Activated T-helper 1 cell treated with anti-CD3 and anti-CD28 coated beads, Interleukin-12 subunit alpha, Interleukin-12 subunit beta, Interleukin-2, Interleukin-4 antibody, amounts not matched to agents 30 ng/mL and 10 ng/mL and 1 ng/mL, durations not matched to agents 14 hours and 24 hours and 36 hours (primary cell): ENCODE results near the gene TTF2. TPM values are rescaled to one million over a fixed set of nuclear protein-coding genes. Genes with fewer than 3 reads are reported as not detected.

Experiments
- DNase-seq: peaks from one replicate; pipeline ENCODE4 v3.0.0; 2021; ENCODE audit warnings: low spot score
- H3K27ac Mint-ChIP-seq: one replicate; pipeline ENCODE4 v1.8.0; 2021; ENCODE audit warnings: mild to moderate bottlenecking, mixed read lengths
- H3K27me3 Mint-ChIP-seq: one replicate; pipeline ENCODE4 v1.8.0; 2022; ENCODE audit warnings: mild to moderate bottlenecking, moderate library complexity, mixed read lengths; ENCODE audit not compliant: insufficient read depth
- H3K36me3 Mint-ChIP-seq: one replicate; pipeline ENCODE4 v1.8.0; 2021; ENCODE audit warnings: low read depth, mixed read lengths
- H3K4me1 Mint-ChIP-seq: one replicate; pipeline ENCODE4 v1.8.0; 2021; ENCODE audit warnings: low read depth, mixed read lengths
- H3K4me3 Mint-ChIP-seq: one replicate; pipeline ENCODE4 v1.8.0; 2021; ENCODE audit warnings: mild to moderate bottlenecking, moderate library complexity, mixed read lengths
- H3K9me3 Mint-ChIP-seq: one replicate; pipeline ENCODE4 v1.8.0; 2021; ENCODE audit warnings: mixed read lengths
- intact Hi-C: fragments of 100-400 bp; cut with micrococcal nuclease; formaldehyde crosslinking; loops from one replicate; pipeline ENCODE4 v1.15.1; 2024
- total RNA-seq: library from RNA; stranded (reverse); gene quantifications from 2 replicates; pipeline ENCODE4 v1.2.3, GENCODE V29; 2022

TTF2 gene
- total RNA-seq, 1 donor from 2014 or later: 103 TPM

GRCh38 chr1:117032266-117032665 lies 27.9 kb upstream of the TTF2 start:
- Mint-ChIP-seq H3K4me3 (no peak overlapping the region), H3K9me3 (no peaks in the 10 kb centered on the region), H3K36me3 (no peaks in the 10 kb centered on the region), H3K4me1 (peaks cover 5% of the 10 kb centered on the region), H3K27me3 (no peaks in the 10 kb centered on the region), H3K27ac (no peak overlapping the region)
- intact Hi-C loops: no loop called here
- no peak for DNase-seq

- Mint-ChIP-seq H3K27ac (no peak overlapping the region), H3K4me3 (no peak overlapping the region), H3K27me3 (no peaks in the 10 kb centered on the region), H3K36me3 (no peaks in the 10 kb centered on the region), H3K4me1 (peaks cover 5% of the 10 kb centered on the region), H3K9me3 (no peaks in the 10 kb centered on the region)
- intact Hi-C loops: no loop called here
- DNase-seq: no peak
Measured at GRCh38 chr1:117032681-117033539, 27.2 kb upstream of the TTF2 start.

GRCh38 chr1:117033772-117034171 lies 26.4 kb upstream of the TTF2 start:
- H3K9me3 Mint-ChIP-seq: no peaks in the 10 kb centered on the region
- intact Hi-C loops: no loop called here
- no peak overlapping the region for H3K4me3 Mint-ChIP-seq
- no peak overlapping the region for H3K27ac Mint-ChIP-seq
- no peaks in the 10 kb centered on the region for H3K27me3 Mint-ChIP-seq
- no peak for DNase-seq
- H3K36me3 Mint-ChIP-seq: no peaks in the 10 kb centered on the region
- peaks cover 5% of the 10 kb centered on the region for H3K4me1 Mint-ChIP-seq

- intact Hi-C loops: no loop called here
- H3K27me3 Mint-ChIP-seq: no peaks in the 10 kb centered on the region
- H3K36me3 Mint-ChIP-seq: no peaks in the 10 kb centered on the region
- peaks cover 5% of the 10 kb centered on the region for H3K4me1 Mint-ChIP-seq
- no peaks in the 10 kb centered on the region for H3K9me3 Mint-ChIP-seq
- no peak overlapping the region for H3K27ac Mint-ChIP-seq
- no peak for DNase-seq
- H3K4me3 Mint-ChIP-seq: no peak overlapping the region
Measured at GRCh38 chr1:117034791-117035290, 25.3 kb upstream of the TTF2 start.

GRCh38 chr1:117036018-117036461 lies 24.1 kb upstream of the TTF2 start:
- intact Hi-C loops: no loop called here
- no peak overlapping the region for H3K27ac Mint-ChIP-seq

GRCh38 chr1:117037802-117038201 lies 22.3 kb upstream of the TTF2 start:
- Mint-ChIP-seq H3K9me3 (no peaks in the 10 kb centered on the region), H3K27ac (no peak overlapping the region), H3K36me3 (peaks cover 2% of the 10 kb centered on the region), H3K4me1 (no peaks in the 10 kb centered on the region), H3K27me3 (no peaks in the 10 kb centered on the region), H3K4me3 (no peak overlapping the region)
- DNase-seq: no peak
- intact Hi-C loops: no loop called here

More at GRCh38 chr1:117036018-117036461, 24.1 kb upstream of the TTF2 start:
- H3K27me3 Mint-ChIP-seq: no peaks in the 10 kb centered on the region
- no peaks in the 10 kb centered on the region for H3K9me3 Mint-ChIP-seq
- H3K4me1 Mint-ChIP-seq: no peaks in the 10 kb centered on the region
- H3K4me3 Mint-ChIP-seq: no peak overlapping the region
- DNase-seq: no peak
- H3K36me3 Mint-ChIP-seq: no peaks in the 10 kb centered on the region

GRCh38 chr1:117038236-117038635 lies 21.9 kb upstream of the TTF2 start:
- Mint-ChIP-seq H3K27ac (no peak overlapping the region), H3K36me3 (peaks cover 2% of the 10 kb centered on the region), H3K4me3 (no peak overlapping the region), H3K9me3 (no peaks in the 10 kb centered on the region), H3K4me1 (no peaks in the 10 kb centered on the region), H3K27me3 (no peaks in the 10 kb centered on the region)
- intact Hi-C loops: no loop called here
- no peak for DNase-seq

GRCh38 chr1:117044217-117044616 lies 15.9 kb upstream of the TTF2 start:
- Mint-ChIP-seq H3K4me3 (no peak overlapping the region), H3K36me3 (peaks cover 19% of the 10 kb centered on the region), H3K9me3 (peaks cover 6% of the 10 kb centered on the region), H3K4me1 (peaks cover 18% of the 10 kb centered on the region), H3K27me3 (no peaks in the 10 kb centered on the region), H3K27ac (no peak overlapping the region)
- intact Hi-C loops: no loop called here
- no peak for DNase-seq

- no peak overlapping the region for H3K4me3 Mint-ChIP-seq
- H3K27ac Mint-ChIP-seq: no peak overlapping the region
Measured at GRCh38 chr1:117045644-117046043, 14.5 kb upstream of the TTF2 start.

GRCh38 chr1:117046781-117047180 lies 13.3 kb upstream of the TTF2 start:
- H3K27ac Mint-ChIP-seq: no peak overlapping the region

More at GRCh38 chr1:117045644-117046043, 14.5 kb upstream of the TTF2 start:
- Mint-ChIP-seq H3K36me3 (peaks cover 25% of the 10 kb centered on the region), H3K9me3 (peaks cover 6% of the 10 kb centered on the region), H3K27me3 (no peaks in the 10 kb centered on the region), H3K4me1 (peaks cover 33% of the 10 kb centered on the region)
- no peak for DNase-seq
- intact Hi-C loops: no loop called here

GRCh38 chr1:117047271-117047670 lies 12.9 kb upstream of the TTF2 start:
- intact Hi-C loops: no loop called here
- DNase-seq: no peak
- H3K9me3 Mint-ChIP-seq: peaks cover 6% of the 10 kb centered on the region
- peaks cover 22% of the 10 kb centered on the region for H3K36me3 Mint-ChIP-seq
- H3K4me1 Mint-ChIP-seq: peaks cover 49% of the 10 kb centered on the region
- H3K4me3 Mint-ChIP-seq: no peak overlapping the region
- H3K27ac Mint-ChIP-seq: no peak overlapping the region
- H3K27me3 Mint-ChIP-seq: no peaks in the 10 kb centered on the region

More at GRCh38 chr1:117046781-117047180, 13.3 kb upstream of the TTF2 start:
- intact Hi-C loops: no loop called here
- peaks cover 44% of the 10 kb centered on the region for H3K4me1 Mint-ChIP-seq
- no peak overlapping the region for H3K4me3 Mint-ChIP-seq
- peaks cover 6% of the 10 kb centered on the region for H3K9me3 Mint-ChIP-seq
- no peak for DNase-seq
- H3K27me3 Mint-ChIP-seq: no peaks in the 10 kb centered on the region
- H3K36me3 Mint-ChIP-seq: peaks cover 22% of the 10 kb centered on the region

GRCh38 chr1:117049857-117050256 lies 10.3 kb upstream of the TTF2 start:
- H3K27ac Mint-ChIP-seq: peak overlapping the region; percentile 13
- intact Hi-C loops: no loop called here
- H3K27me3 Mint-ChIP-seq: no peaks in the 10 kb centered on the region
- peaks cover 53% of the 10 kb centered on the region for H3K4me1 Mint-ChIP-seq
- H3K9me3 Mint-ChIP-seq: no peaks in the 10 kb centered on the region
- no peak overlapping the region for H3K4me3 Mint-ChIP-seq
- DNase-seq: no peak
- H3K36me3 Mint-ChIP-seq: peaks cover 21% of the 10 kb centered on the region

GRCh38 chr1:117051224-117052064 lies 8.7 kb upstream of the TTF2 start:
- Mint-ChIP-seq H3K36me3 (peaks cover 18% of the 10 kb centered on the region), H3K4me1 (peaks cover 61% of the 10 kb centered on the region), H3K4me3 (peak overlapping the region; percentile 82), H3K27ac (peak overlapping the region; percentile 93), H3K9me3 (no peaks in the 10 kb centered on the region), H3K27me3 (no peaks in the 10 kb centered on the region)
- DNase-seq: peak; percentile 28
- intact Hi-C loops: no loop called here
